GM23248 (cell line): ENCODE results near the gene GNAQ. TPM values are rescaled to one million over a fixed set of nuclear protein-coding genes. Genes with fewer than 3 reads are reported as not detected.

Source experiments
- DNase-seq: peaks from one replicate; pipeline ENCODE4 v3.0.0-alpha.2; 2015
- H2AFZ ChIP-seq: fragments of 200-600 bp; sonication (generic); 2 replicates; pipeline ENCODE4 v1.6.1; 2016; ENCODE audit warnings: antibody characterized with exemption
- H3F3A ChIP-seq: fragments of 200-600 bp; sonication (generic); 2 replicates; pipeline ENCODE4 v1.6.1; 2016; ENCODE audit warnings: mild to moderate bottlenecking, antibody characterized with exemption, mixed run types; ENCODE audit not compliant: insufficient read depth
- H3K27ac ChIP-seq: fragments of 200-600 bp; sonication (generic); 2 replicates; pipeline ENCODE4 v1.5.1; 2016; ENCODE audit warnings: mild to moderate bottlenecking
- H3K27me3 ChIP-seq: fragments of 200-600 bp; sonication (generic); replicated peaks from 2 replicates; pipeline ENCODE4 v1.6.1; 2016; ENCODE audit warnings: mild to moderate bottlenecking; ENCODE audit not compliant: insufficient read depth
- H3K36me3 ChIP-seq: fragments of 200-600 bp; sonication (generic); 2 replicates; pipeline ENCODE4 v1.6.1; 2016; ENCODE audit warnings: low read depth, mild to moderate bottlenecking
- H3K4me1 ChIP-seq: fragments of 200-600 bp; sonication (generic); 2 replicates; pipeline ENCODE4 v1.6.1; 2016; ENCODE audit warnings: mild to moderate bottlenecking; ENCODE audit not compliant: insufficient read depth
- H3K4me2 ChIP-seq: fragments of 200-600 bp; sonication (generic); one replicate; pipeline ENCODE4 v1.6.1; 2016; ENCODE audit warnings: mild to moderate bottlenecking; ENCODE audit not compliant: unreplicated experiment
- H3K4me3 ChIP-seq: fragments of 200-600 bp; sonication (generic); 2 replicates; pipeline ENCODE4 v1.5.1; 2016; ENCODE audit warnings: mild to moderate bottlenecking
- H3K79me2 ChIP-seq: fragments of 200-600 bp; sonication (generic); 2 replicates; pipeline ENCODE4 v1.6.1; 2016; ENCODE audit warnings: mild to moderate bottlenecking; ENCODE audit not compliant: insufficient read depth
- H3K9ac ChIP-seq: fragments of 200-600 bp; sonication (generic); 2 replicates; pipeline ENCODE4 v1.6.1; 2016; ENCODE audit warnings: mild to moderate bottlenecking
- H3K9me2 ChIP-seq: fragments of 200-600 bp; sonication (generic); 2 replicates; pipeline ENCODE4 v1.6.1; 2016; ENCODE audit warnings: mixed run types, mild to moderate bottlenecking, moderate library complexity; ENCODE audit not compliant: insufficient read depth
- H3K9me3 ChIP-seq: fragments of 200-600 bp; sonication (generic); one replicate; pipeline ENCODE4 v1.6.1; 2017; ENCODE audit warnings: low read depth
- H4K20me1 ChIP-seq: fragments of 200-600 bp; sonication (generic); 2 replicates; pipeline ENCODE4 v1.6.0; 2016; ENCODE audit not compliant: insufficient read depth
- EZH2 ChIP-seq: fragments of 200-600 bp; sonication (generic); IDR thresholded peaks from 2 replicates; pipeline ENCODE4 v1.6.1; 2018; ENCODE audit warnings: antibody characterized with exemption, mild to moderate bottlenecking; ENCODE audit not compliant: insufficient read depth, poor library complexity, severe bottlenecking
- EZH2phosphoT487 ChIP-seq: fragments of 200-600 bp; sonication (generic); IDR thresholded peaks from 2 replicates; pipeline ENCODE4 v1.6.1; 2018; ENCODE audit warnings: antibody characterized with exemption, moderate library complexity, mild to moderate bottlenecking, low read depth; ENCODE audit not compliant: insufficient read depth
- WGBS, 2 experiments: methylation state at CpG; one replicate each; pipeline ENCODE4 v1.1.6; 2015 to 2017; ENCODE audit warnings: low lambda C conversion rate in 2 of 2, low coverage in 1 of 2; ENCODE audit errors: missing lambda C conversion rate in 2 of 2; 5-methylcytosine and 5-hydroxymethylcytosine counted together
- in situ Hi-C: fragments of 300-500 bp; cut with MboI; formaldehyde crosslinking; loops from 2 replicates; pipeline ENCODE4 v1.15.0; 2020
- polyA plus RNA-seq: library from polyadenylated mRNA; unstranded; fragments of >200 nt; fragmentation: Nextera tagmentation; extraction: Ambion mirVana; gene quantifications from 2 replicates; pipeline ENCODE4 v1.2.1, GENCODE V29; 2016
- total RNA-seq: library from RNA; depleted of rRNA; stranded (reverse); fragments of >200 nt; shearing (Covaris generic); gene quantifications from 2 replicates; pipeline ENCODE4 v1.2.3, GENCODE V29; 2014

The GNAQ gene
- total and polyA plus RNA-seq, 2 experiments from 2014 or later, result 11.5 to 32.7 TPM

DNA sequence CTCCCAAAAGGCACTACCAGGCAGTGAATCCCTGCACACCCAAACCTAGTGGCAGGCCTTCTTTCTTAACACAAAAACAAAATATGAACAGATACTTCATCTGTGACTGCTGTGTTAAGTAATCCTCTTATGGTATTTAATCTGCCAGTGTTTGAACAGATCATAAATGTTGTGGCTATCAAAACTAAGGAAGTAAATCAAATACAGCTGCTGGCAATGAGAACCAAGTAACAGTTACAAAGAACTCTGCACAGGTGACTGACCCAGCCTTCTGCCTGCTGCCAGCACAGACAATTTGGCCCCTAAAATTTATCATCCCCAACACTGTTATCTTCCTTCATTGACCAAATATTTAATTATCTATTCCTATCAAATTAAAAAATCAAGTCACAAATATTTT is 78.0 kb downstream of the GNAQ start:
- H3F3A ChIP-seq, result peaks cover 13% of the 10 kb centered on the region; the same call in 1 of the 2 replicates
- peaks cover 99% of the 10 kb centered on the region for H3K79me2 ChIP-seq
- no peak overlapping the region for H3K4me3 ChIP-seq
- H3K9me2 ChIP-seq, result no peaks in the 10 kb centered on the region
- no peaks in the 10 kb centered on the region for H3K9me3 ChIP-seq
- H3K4me2 ChIP-seq, result peak overlapping the region; percentile 73
- TF ChIP-seq EZH2phosphoT487 (no peak), EZH2 (no peak)
- no peaks in the 10 kb centered on the region for H4K20me1 ChIP-seq
- no peaks in the 10 kb centered on the region for H3K27me3 ChIP-seq
- no peak for DNase-seq
- peak overlapping the region; percentile 50 for H3K27ac ChIP-seq
- no peaks in the 10 kb centered on the region for H3K36me3 ChIP-seq
- no peak overlapping the region for H3K9ac ChIP-seq
- H2AFZ ChIP-seq, result no peak overlapping the region
- H3K4me1 ChIP-seq, result peaks cover 42% of the 10 kb centered on the region
- in situ Hi-C loops, result no loop called here

DNA sequence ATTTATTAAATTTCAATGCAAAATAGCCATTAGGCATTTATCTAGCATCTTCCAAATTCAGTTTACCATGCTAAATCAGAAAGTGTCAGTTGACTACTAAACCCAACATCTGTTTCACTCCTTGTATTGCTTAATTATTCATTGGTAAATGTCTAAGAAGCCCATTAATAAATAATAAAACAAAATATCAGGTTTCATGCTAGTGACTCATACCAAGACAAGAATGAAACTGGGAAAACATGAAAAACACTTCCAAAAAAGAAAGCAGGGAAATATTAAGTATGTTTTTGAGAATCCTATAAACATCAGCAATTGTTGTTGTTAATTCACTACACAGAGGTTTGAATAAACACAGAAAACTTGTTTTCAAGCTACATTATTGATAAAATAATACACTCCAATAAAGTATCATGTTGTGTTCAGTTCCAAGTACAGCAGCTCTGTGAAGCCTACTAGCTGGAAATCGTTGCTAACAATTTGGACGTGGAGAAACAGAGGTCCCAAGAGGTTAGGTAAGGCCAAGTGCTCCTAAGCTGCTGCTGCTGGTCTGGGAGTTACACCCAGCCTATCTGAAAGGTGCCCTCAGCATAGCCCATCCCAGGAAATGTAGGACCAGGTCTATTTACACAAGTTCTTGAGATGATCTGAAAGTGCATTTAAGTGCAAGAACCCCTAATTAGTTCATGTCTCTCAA is 78.8 kb downstream of the GNAQ start:
- Histone ChIP-seq H3K9me2 (no peaks in the 10 kb centered on the region), H3K79me2 (peaks cover 99% of the 10 kb centered on the region), H3K27ac (peak overlapping the region; percentile 50), H3K36me3 (no peaks in the 10 kb centered on the region), H3K9me3 (no peaks in the 10 kb centered on the region), H2AFZ (peak overlapping the region; percentile 28; the same call in 1 of the 2 replicates), H4K20me1 (no peaks in the 10 kb centered on the region), H3K4me2 (peak overlapping the region; percentile 73), H3K4me3 (peak overlapping the region; percentile 46), H3K9ac (peak overlapping the region; percentile 22), H3F3A (peaks cover 13% of the 10 kb centered on the region; the same call in 1 of the 2 replicates), H3K27me3 (no peaks in the 10 kb centered on the region), H3K4me1 (peaks cover 42% of the 10 kb centered on the region)
- DNase-seq, result peak; percentile 61
- WGBS, 2 experiments, result 4 to 11% methylated on average over 2 of the region's 2 CpGs
- TF ChIP-seq EZH2phosphoT487 (no peak), EZH2 (no peak)
- in situ Hi-C loops, result no loop called here

DNA sequence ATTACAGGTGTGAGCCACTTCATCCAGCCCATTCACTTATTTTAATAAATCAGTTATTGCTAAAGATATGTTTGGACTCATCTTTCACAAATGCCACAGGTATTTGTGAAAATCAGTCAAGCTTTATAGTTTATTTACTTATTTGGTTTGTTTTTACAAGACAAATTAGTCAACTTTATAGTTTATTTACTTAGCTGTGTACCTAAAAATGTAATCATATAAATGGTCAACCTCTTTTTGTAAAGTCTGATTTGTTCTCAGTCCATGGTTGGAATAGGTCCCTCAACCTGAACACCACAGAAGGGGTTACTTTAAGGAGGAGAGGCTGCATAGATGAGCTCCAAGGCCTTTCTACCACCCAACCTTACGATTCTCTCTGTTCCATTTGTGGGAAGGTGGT is 80.2 kb downstream of the GNAQ start:
- Histone ChIP-seq H3K27me3 (no peaks in the 10 kb centered on the region), H3K36me3 (no peaks in the 10 kb centered on the region), H2AFZ (no peak overlapping the region), H3K79me2 (peaks cover 99% of the 10 kb centered on the region), H3K4me3 (no peak overlapping the region), H3K9me2 (no peaks in the 10 kb centered on the region), H3K9me3 (no peaks in the 10 kb centered on the region), H3K4me2 (no peak overlapping the region), H3K9ac (no peak overlapping the region), H3K4me1 (peaks cover 48% of the 10 kb centered on the region), H3F3A (peaks cover 13% of the 10 kb centered on the region; the same call in 1 of the 2 replicates), H3K27ac (no peak overlapping the region; the same call in 1 of the 2 replicates), H4K20me1 (no peaks in the 10 kb centered on the region)
- in situ Hi-C loops, result no loop called here
- TF ChIP-seq EZH2 (no peak), EZH2phosphoT487 (no peak)
- WGBS, 2 experiments, result 100% methylated on average over 1 of the region's 1 CpG
- DNase-seq, result no peak

DNA sequence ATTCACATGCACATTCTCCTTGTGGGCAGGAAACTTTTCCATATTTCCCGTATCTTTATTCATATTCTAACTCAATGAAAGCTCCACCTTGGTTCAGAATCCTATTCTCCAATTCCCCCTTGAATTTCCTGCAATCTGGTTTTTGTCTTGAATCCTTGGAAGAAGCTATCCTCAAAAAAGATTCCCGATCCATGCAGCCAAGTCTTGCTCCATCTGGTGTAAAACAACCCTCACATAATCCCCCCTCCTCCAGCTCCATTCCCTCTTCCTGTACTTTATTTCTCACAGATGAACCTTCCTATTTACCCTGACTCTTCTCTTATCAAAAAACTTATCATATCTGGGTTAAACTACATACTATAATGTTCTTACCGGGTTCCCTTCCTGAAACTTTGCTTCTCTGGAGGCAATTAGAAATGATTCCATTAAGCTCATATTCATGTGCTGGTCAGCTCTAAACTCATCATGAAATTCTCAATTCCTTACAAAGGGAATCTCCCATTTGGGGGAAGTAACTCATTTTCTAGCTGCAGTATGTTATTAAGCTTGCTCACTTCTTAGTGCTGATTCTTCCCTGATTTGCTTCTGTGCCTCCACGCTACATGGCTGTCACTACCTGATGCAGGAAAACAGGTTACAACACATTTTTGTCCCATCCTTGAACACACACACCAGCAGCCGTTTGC is 81.7 kb downstream of the GNAQ start:
- H4K20me1 ChIP-seq, result no peaks in the 10 kb centered on the region
- H3K79me2 ChIP-seq, result peaks cover 99% of the 10 kb centered on the region
- H2AFZ ChIP-seq, result no peak overlapping the region
- no peaks in the 10 kb centered on the region for H3K9me2 ChIP-seq
- H3K9ac ChIP-seq, result no peak overlapping the region
- no peak overlapping the region for H3K4me3 ChIP-seq
- H3K4me2 ChIP-seq, result no peak overlapping the region
- no peak overlapping the region for H3K27ac ChIP-seq
- H3K9me3 ChIP-seq, result no peaks in the 10 kb centered on the region
- in situ Hi-C loops, result no loop called here
- WGBS, 2 experiments, result 76 to 83% methylated on average over 5 of the region's 5 CpGs
- H3F3A ChIP-seq, result peaks cover 13% of the 10 kb centered on the region; the same call in 1 of the 2 replicates
- peaks cover 41% of the 10 kb centered on the region for H3K4me1 ChIP-seq
- DNase-seq, result no peak
- no peak for TF ChIP-seq EZH2phosphoT487
- TF ChIP-seq EZH2, result no peak
- H3K27me3 ChIP-seq, result no peaks in the 10 kb centered on the region
- H3K36me3 ChIP-seq, result no peaks in the 10 kb centered on the region
